ENCODE results near the gene MXRA8. TPM values are rescaled to one million over a fixed set of nuclear protein-coding genes. Genes with fewer than 3 reads are reported as not detected.
A peak's percentile ranks its signal among the peaks of the same experiment; 100 is the strongest.

The MXRA8 gene
- total and polyA plus RNA-seq, 4 donors: 40.6 to 212 (median 77.2) TPM

DNA sequence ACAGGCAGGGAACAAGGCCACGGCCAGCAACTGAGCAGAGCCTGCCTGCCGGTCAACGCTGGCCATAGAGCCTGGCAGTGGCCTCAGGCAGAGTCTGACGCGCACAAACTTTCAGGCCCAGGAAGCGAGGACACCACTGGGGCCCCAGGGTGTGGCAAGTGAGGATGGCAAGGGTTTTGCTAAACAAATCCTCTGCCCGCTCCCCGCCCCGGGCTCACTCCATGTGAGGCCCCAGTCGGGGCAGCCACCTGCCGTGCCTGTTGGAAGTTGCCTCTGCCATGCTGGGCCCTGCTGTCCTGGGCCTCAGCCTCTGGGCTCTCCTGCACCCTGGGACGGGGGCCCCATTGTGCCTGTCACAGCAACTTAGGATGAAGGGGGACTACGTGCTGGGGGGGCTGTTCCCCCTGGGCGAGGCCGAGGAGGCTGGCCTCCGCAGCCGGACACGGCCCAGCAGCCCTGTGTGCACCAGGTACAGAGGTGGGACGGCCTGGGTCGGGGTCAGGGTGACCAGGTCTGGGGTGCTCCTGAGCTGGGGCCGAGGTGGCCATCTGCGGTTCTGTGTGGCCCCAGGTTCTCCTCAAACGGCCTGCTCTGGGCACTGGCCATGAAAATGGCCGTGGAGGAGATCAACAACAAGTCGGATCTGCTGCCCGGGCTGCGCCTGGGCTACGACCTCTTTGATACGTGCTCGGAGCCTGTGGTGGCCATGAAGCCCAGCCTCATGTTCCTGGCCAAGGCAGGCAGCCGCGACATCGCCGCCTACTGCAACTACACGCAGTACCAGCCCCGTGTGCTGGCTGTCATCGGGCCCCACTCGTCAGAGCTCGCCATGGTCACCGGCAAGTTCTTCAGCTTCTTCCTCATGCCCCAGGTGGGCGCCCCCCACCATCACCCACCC, 27.0 kb downstream of the MXRA8 start, which contains the start of gene TAS1R3:
Gene TAS1R3, plus strand, starts transcription at position 213 of the 898 bp plus-strand sequence. Its CDS starts 66 bp downstream, at position 279.
- H3K27me3 ChIP-seq (ENCODE audit: control insufficient read depth, insufficient read depth, low read length): no peaks in the 10 kb centered on the region
- no peak within 1 kb of the TSS for H3K27ac ChIP-seq (ENCODE audit: low read depth, low read length)
- peaks cover 16% of the 10 kb centered on the region for H3K4me1 ChIP-seq (ENCODE audit: control insufficient read depth, insufficient read depth, low read length)
- no peak within 1 kb of the TSS for H3K4me3 ChIP-seq (ENCODE audit: low read depth, low read length)
- H3K9me3 ChIP-seq (ENCODE audit: control insufficient read depth, insufficient read depth, low read length): no peaks in the 10 kb centered on the region
- H3K36me3 ChIP-seq (ENCODE audit: control insufficient read depth, insufficient read depth, low read length): peaks cover 93% of the 10 kb centered on the region
- 85% methylated on average over 41 of the region's 41 CpGs for WGBS (ENCODE audit: insufficient coverage)
- DNase-seq (ENCODE audit: low read depth in 4 of 6, low spot score in 6 of 6): no peak

DNA sequence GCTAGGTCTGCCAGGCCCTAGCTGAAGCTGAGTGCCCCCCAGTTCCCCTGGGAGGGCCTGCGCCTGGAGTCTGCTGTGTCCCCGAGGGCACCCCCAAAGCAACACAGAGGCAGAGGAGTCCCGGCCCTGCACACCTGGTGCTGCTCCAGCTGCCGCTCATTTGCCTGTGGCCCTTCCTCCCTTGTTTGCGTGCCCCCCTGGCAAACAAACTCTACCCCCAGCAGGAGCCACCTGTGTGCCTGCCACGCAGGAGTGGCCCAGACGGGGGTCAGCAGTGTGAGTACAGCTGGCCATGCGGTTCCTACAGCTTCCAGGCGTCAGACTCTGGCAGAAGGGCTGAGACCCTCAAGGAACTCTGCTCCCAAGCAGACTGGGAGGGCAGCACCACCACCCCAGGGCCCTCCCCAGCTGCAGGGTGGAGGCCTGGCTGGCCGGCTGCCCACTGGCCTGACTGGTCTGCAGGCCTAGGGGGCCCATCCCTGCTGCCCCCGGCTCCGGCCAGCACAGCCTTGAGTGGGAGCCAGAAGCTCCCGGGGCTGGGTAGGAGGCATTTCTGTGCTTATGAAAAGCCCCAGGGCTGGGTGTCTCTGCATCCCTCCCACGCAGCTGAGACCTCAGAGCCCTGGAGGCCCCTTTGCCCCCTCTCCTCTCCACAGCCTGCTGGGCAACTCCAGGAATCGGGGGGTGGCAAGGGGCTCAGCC, 27.8 kb downstream of the MXRA8 start:
- Histone ChIP-seq H3K9me3 (ENCODE audit: control insufficient read depth, insufficient read depth, low read length) (no peaks in the 10 kb centered on the region), H3K4me3 (ENCODE audit: low read depth, low read length) (no peak overlapping the region), H3K4me1 (ENCODE audit: control insufficient read depth, insufficient read depth, low read length) (peaks cover 24% of the 10 kb centered on the region), H3K36me3 (ENCODE audit: control insufficient read depth, insufficient read depth, low read length) (peaks cover 93% of the 10 kb centered on the region), H3K27me3 (ENCODE audit: control insufficient read depth, insufficient read depth, low read length) (no peaks in the 10 kb centered on the region), H3K27ac (ENCODE audit: low read depth, low read length) (no peak overlapping the region)
- no peak for DNase-seq (ENCODE audit: low read depth in 4 of 6, low spot score in 6 of 6)
- WGBS (ENCODE audit: insufficient coverage): 75% methylated on average over 15 of the region's 15 CpGs

DNA sequence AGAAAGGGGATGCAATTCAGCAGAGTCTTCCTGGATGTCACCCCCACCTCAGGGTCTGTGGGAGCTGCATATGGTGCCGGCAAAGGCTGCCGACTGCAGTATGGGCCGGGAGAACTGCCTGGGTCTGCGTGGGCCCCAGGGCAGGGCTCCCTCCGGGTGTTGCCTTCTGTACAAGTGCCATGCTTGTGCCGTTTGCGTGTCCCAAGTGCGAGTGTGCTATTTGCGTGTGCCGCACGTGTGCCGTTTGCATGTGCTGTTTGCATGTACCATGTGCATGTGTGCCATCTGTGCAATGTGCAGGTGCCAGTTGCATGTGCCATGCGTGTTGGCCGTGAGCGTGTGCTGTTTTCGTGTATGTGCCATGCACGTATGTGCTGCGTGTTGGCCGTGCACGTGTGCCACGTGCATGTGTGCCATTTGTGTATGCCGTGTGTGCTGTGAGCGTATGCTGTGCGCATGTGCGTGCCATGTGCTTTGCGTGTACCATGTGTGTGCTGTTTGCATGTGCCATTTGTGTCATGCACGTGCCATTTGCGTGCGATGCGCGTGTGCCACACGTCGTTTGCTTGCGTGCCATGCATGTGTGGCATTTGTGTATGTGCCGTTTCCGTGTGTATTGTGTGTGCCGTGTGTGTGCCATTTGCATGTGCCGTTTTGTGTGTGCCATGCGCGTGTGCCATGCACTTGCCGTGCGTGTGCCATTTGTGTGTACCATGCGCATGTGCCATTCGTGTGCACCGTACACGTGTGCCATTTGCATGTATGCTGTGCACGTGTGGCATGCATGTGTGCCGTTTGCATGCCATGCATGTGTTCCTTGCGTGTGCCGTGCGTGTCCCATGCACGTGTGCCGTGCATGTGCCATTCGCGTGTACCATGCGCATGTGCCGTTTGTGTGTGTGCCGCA, 28.8 kb downstream of the MXRA8 start:
- no peak overlapping the region for H3K27ac ChIP-seq (ENCODE audit: low read depth, low read length)
- no peak for DNase-seq (ENCODE audit: low read depth in 4 of 6, low spot score in 6 of 6)

DNA sequence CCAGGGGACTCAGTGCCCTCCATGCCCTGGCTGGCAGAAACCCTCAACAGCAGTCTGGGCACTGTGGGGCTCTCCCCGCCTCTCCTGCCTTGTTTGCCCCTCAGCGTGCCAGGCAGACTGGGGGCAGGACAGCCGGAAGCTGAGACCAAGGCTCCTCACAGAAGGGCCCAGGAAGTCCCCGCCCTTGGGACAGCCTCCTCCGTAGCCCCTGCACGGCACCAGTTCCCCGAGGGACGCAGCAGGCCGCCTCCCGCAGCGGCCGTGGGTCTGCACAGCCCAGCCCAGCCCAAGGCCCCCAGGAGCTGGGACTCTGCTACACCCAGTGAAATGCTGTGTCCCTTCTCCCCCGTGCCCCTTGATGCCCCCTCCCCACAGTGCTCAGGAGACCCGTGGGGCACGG, 30.1 kb downstream of the MXRA8 start:
- WGBS (ENCODE audit: insufficient coverage): 85% methylated on average over 13 of the region's 15 CpGs
- Histone ChIP-seq H3K27ac (ENCODE audit: low read depth, low read length) (no peak overlapping the region), H3K9me3 (ENCODE audit: control insufficient read depth, insufficient read depth, low read length) (no peaks in the 10 kb centered on the region), H3K27me3 (ENCODE audit: control insufficient read depth, insufficient read depth, low read length) (no peaks in the 10 kb centered on the region), H3K4me1 (ENCODE audit: control insufficient read depth, insufficient read depth, low read length) (peaks cover 36% of the 10 kb centered on the region), H3K36me3 (ENCODE audit: control insufficient read depth, insufficient read depth, low read length) (peaks cover 76% of the 10 kb centered on the region), H3K4me3 (ENCODE audit: low read depth, low read length) (no peak overlapping the region)
- no peak for DNase-seq (ENCODE audit: low read depth in 4 of 6, low spot score in 6 of 6)

More for the DNA sequence above, 28.8 kb downstream of the MXRA8 start:
- H3K4me3 ChIP-seq (ENCODE audit: low read depth, low read length): no peak overlapping the region
- H3K27me3 ChIP-seq (ENCODE audit: control insufficient read depth, insufficient read depth, low read length): no peaks in the 10 kb centered on the region
- 93% methylated on average over 58 of the region's 58 CpGs for WGBS (ENCODE audit: insufficient coverage)
- H3K4me1 ChIP-seq (ENCODE audit: control insufficient read depth, insufficient read depth, low read length): peaks cover 31% of the 10 kb centered on the region
- H3K9me3 ChIP-seq (ENCODE audit: control insufficient read depth, insufficient read depth, low read length): no peaks in the 10 kb centered on the region
- peaks cover 89% of the 10 kb centered on the region for H3K36me3 ChIP-seq (ENCODE audit: control insufficient read depth, insufficient read depth, low read length)

DNA sequence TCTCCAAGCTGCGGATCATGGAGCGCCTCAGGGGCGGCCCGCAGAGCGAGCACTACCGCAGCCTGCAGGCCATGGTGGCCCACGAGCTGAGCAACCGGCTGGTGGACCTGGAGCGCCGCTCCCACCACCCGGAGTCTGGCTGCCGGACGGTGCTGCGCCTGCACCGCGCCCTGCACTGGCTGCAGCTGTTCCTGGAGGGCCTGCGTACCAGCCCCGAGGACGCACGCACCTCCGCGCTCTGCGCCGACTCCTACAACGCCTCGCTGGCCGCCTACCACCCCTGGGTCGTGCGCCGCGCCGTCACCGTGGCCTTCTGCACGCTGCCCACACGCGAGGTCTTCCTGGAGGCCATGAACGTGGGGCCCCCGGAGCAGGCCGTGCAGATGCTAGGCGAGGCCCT, 31.1 kb downstream of the MXRA8 start:
- peaks cover 73% of the 10 kb centered on the region for H3K36me3 ChIP-seq (ENCODE audit: control insufficient read depth, insufficient read depth, low read length)
- no peak overlapping the region for H3K4me3 ChIP-seq (ENCODE audit: low read depth, low read length)
- H3K27me3 ChIP-seq (ENCODE audit: control insufficient read depth, insufficient read depth, low read length): no peaks in the 10 kb centered on the region
- DNase-seq (ENCODE audit: low read depth in 4 of 6, low spot score in 6 of 6): no peak
- H3K4me1 ChIP-seq (ENCODE audit: control insufficient read depth, insufficient read depth, low read length): peaks cover 42% of the 10 kb centered on the region
- H3K9me3 ChIP-seq (ENCODE audit: control insufficient read depth, insufficient read depth, low read length): no peaks in the 10 kb centered on the region
- 91% methylated on average over 40 of the region's 40 CpGs for WGBS (ENCODE audit: insufficient coverage)
- H3K27ac ChIP-seq (ENCODE audit: low read depth, low read length): no peak overlapping the region

DNA sequence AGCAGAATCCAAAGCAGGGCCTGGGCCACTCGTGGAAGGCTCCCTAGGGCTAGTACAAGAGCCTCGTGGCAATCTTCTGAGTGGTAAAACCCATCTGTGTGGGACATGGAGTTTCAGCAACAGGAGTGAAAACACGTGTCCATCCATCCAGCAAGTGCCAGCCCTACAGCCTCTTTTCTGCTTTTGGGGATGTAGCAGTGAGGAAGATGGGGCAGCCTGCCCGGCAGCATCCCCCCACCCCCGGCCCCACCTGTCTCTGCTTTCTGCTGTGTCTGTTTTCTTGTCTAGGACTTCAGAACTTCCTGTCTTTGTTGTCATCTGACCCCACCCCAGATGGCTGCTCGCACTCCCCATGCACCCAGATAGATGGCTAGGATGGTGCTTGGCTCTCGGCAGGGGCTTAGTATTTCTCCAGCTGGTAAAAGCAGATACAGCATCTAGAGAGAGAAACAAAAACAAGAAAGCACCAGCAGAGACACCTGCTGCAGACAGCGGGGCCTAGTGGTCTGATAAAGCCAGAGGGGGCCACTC, 32.2 kb downstream of the MXRA8 start:
- no peak for DNase-seq (ENCODE audit: low read depth in 4 of 6, low spot score in 6 of 6)
- Histone ChIP-seq H3K27ac (ENCODE audit: low read depth, low read length) (no peak overlapping the region), H3K4me1 (ENCODE audit: control insufficient read depth, insufficient read depth, low read length) (peaks cover 45% of the 10 kb centered on the region)

DNA sequence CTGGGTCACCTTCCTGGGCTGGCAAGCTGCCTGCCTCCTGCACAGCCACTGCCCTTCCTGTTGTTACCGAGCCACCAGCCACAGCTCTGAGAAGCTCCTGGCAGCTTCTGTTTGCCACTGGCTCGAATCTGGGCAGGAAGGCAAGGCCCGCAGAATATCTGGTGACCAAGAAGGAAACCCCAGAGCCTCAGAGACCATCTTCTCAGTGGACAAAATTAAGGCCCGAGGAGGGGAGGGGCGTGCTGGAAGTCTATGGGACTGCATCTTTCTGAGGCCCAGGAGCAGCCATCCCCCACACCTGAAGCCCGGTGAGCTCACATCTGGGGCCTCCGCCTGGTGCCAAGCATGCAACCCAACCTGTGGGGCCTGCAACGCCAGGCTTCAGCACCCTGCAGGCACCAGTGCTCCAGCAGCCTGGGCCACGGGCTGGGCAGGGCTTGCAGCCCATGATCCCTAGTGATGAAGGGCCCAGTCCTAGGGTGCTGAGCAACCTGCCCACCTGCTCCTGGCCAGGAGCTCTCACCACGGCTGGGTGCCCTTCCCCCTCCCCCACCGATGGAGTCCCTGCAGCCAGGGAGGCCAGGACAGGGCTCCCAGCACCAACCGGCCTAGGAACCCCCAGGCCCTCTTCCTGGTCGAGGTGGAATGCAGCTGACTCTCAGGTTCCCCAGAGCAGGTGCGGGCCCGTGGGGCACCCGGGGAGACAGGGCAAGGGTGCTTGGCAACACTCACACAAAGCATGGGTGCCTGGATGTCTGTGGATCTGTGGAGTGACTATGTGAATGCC, 32.9 kb downstream of the MXRA8 start:
- Histone ChIP-seq H3K4me3 (ENCODE audit: low read depth, low read length) (peak overlapping the region; percentile 58), H3K4me1 (ENCODE audit: control insufficient read depth, insufficient read depth, low read length) (peaks cover 38% of the 10 kb centered on the region), H3K9me3 (ENCODE audit: control insufficient read depth, insufficient read depth, low read length) (no peaks in the 10 kb centered on the region), H3K36me3 (ENCODE audit: control insufficient read depth, insufficient read depth, low read length) (peaks cover 78% of the 10 kb centered on the region), H3K27ac (ENCODE audit: low read depth, low read length) (peak overlapping the region; percentile 33), H3K27me3 (ENCODE audit: control insufficient read depth, insufficient read depth, low read length) (no peaks in the 10 kb centered on the region)
- WGBS (ENCODE audit: insufficient coverage): 74% methylated on average over 16 of the region's 16 CpGs
- DNase-seq (ENCODE audit: low read depth in 4 of 6, low spot score in 6 of 6): no peak

More for the DNA sequence above, 32.2 kb downstream of the MXRA8 start:
- Histone ChIP-seq H3K9me3 (ENCODE audit: control insufficient read depth, insufficient read depth, low read length) (no peaks in the 10 kb centered on the region), H3K36me3 (ENCODE audit: control insufficient read depth, insufficient read depth, low read length) (peaks cover 78% of the 10 kb centered on the region), H3K27me3 (ENCODE audit: control insufficient read depth, insufficient read depth, low read length) (no peaks in the 10 kb centered on the region), H3K4me3 (ENCODE audit: low read depth, low read length) (no peak overlapping the region)
- 86% methylated on average over 7 of the region's 8 CpGs for WGBS (ENCODE audit: insufficient coverage)

DNA sequence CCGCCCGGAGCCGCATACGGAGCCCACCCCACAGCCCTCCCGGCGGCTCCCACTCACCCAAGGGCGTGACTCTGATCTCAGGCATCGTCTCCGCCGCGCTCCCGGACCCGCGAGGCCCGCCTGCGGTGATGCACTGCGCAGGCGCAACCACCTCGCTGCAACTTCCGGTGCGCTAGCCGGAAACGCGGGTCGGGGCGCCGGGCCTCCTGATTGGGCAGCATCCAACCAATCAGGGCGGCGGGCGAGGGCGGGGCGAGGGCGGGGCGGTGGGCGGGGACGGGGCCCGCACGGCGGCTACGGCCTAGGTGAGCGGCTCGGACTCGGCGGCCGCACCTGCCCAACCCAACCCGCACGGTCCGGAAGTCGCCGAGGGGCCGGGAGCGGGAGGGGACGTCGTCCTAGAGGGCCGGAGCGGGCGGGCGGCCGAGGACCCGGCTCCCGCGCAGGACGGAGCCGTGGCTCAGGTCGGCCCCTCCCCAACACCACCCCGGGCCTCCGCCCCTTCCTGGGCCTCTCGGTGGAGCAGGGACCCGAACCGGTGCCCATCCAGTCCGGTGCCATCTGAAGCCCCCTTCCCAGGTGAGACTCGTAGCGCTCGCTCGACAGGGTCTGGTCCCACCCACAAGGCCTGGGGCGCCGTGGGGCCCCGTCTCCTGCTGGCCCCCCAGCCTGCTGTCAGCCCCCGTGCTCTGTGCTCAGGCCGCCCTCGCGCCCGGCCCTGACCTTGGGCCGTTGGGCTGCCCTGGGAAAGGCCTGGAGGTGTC, 33.6 kb downstream of the MXRA8 start, which contains the start of the genes CPTP and INTS11:
Gene CPTP, plus strand, starts transcription at position 279 of the 764 bp plus-strand sequence. CDS start 2,109 bp downstream, outside the sequence.
Gene INTS11, minus strand, starts transcription at position 137 of the 764 bp plus-strand sequence. Its CDS starts 52 bp downstream, at position 85.
- Histone ChIP-seq H3K27ac (ENCODE audit: low read depth, low read length) (peak within 1 kb of the TSS; percentile 33), H3K27me3 (ENCODE audit: control insufficient read depth, insufficient read depth, low read length) (no peaks in the 10 kb centered on the region), H3K36me3 (ENCODE audit: control insufficient read depth, insufficient read depth, low read length) (peaks cover 79% of the 10 kb centered on the region), H3K4me1 (ENCODE audit: control insufficient read depth, insufficient read depth, low read length) (peaks cover 36% of the 10 kb centered on the region), H3K4me3 (ENCODE audit: low read depth, low read length) (peak within 1 kb of the TSS; percentile 58), H3K9me3 (ENCODE audit: control insufficient read depth, insufficient read depth, low read length) (no peaks in the 10 kb centered on the region)
- DNase-seq (ENCODE audit: low read depth in 4 of 6, low spot score in 6 of 6): peak; percentile 59 to 98 (median 88)
- under 1% methylated on average over 84 of the region's 84 CpGs for WGBS (ENCODE audit: insufficient coverage)

Data from spinal cord (tissue), 10 donors.